GM03348 (cell line): ENCODE data around the gene DNAH8.
"Not testable (repeated sequence)": the region's sequence is repeated elsewhere in the genome, so short reads cannot be mapped to it uniquely, and the experiment has no call there.

Experiments used
- DNase-seq: peaks from one replicate; pipeline ENCODE4 v3.0.0; 2012; ENCODE audit warnings: low spot score

The DNAH8 gene

DNA sequence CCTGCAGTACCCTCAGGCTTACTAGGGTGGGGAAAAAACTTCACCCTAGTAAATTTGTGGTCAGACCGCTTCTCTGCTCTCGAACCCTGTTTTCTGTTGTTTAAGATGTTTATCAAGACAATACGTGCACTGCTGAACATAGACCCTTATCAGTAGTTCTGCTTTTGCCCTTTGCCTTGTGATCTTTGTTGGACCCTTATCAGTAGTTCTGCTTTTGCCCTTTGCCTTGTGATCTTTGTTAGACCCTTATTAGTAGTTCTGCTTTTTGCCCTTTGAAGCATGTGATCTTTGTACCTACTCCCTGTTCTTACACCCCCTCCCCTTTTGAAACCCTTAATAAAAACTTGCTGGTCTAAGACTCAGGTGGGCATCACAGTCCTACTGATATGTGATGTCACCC, 15.4 kb upstream of the DNAH8 start:
- not testable (repeated sequence) for DNase-seq

DNA sequence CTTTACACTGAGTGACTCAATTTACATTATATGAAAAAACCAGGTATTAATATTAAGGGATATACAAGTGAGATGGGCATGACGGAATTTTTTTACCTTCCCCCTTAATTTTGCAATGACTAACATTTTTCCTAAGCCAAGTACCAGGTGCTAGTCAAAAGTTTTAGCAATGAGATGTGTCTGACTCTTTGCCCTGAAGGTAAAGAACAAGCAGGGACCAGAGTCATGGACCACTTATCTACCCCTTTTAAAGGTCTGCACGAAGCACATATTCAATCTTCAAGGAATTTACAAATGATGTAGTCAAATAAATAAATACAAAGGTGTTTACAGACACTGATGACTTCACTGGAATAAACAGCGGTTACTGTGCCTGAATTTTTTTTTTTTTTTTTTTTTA, 13.6 kb upstream of the DNAH8 start:
- DNase-seq, result no peak

DNA sequence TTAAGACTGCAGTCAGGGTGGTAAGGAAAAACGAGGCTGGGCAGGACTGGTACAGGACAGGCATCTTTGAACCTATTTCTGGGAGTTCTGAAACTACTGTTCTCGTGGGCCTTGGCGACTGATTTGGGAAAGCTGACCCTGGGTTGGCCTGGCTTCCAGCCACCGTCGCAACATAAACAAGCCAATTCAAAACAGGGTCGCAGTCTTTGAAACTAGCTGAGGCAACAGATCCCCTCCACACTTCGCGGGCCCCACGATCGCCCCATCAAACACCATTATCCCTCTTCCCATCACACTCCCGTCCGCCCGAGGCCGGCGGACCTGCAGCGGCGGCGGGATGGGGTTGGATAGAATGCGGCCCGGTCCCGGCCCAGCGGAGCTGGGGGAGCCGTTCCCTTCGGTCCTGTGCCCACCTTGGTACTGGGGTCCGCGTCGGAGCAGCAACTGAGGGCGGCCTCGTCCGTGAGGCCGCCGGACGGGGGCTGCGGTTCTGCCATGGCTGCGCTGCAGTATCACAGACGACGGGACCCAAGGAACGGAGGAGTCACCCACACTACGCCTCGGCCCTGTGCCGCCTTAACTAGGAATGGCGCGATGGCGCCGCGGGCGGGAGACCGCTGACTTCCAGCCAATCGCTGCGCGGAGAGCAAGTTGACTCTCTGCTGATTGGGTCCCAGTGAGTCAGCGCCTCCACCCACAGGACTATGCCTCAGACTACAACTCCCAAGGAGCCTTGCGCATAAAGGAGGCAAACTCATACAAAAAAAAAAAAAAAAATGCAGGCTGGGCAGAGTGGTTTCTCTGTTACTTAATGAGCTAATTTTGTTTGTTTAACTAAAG, 12.3 kb upstream of the DNAH8 start, which contains the start of gene GLO1:
GLO1 (minus strand) TSS at position 588 of the 840 bp plus-strand sequence; CDS start at position 497, 91 bp downstream.
- DNase-seq, result peak; percentile 99

DNA sequence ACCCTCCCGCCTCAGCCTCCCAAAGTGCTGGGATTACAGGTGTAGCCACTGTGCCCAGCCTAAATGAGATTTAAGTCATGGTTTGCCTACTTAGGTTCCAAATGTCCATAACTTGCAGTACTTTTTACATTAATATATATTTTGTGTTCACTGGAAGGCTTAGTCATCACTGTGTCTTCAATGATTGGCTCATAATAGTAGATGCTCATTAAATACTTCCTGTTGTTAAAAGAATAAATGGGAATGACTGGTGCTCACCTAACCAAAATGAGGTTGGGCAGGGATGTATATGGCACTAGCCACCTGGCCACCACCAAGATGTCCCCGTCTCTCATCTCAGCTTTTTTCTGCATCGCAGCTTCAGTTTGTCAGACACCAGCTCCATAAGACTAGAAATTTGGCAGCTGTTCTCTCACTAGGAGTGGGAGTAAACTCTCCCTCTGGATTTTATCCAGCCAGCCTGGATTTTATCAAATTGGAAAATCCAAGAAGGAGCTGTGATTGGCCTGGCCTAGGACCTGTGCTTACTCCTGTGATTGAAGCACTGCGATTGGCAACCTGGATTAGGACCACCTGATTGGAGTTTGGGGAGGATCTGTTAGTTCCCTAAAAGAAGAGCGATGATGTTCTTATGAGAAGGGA, 11.0 kb upstream of the DNAH8 start:
- no peak for DNase-seq

DNA sequence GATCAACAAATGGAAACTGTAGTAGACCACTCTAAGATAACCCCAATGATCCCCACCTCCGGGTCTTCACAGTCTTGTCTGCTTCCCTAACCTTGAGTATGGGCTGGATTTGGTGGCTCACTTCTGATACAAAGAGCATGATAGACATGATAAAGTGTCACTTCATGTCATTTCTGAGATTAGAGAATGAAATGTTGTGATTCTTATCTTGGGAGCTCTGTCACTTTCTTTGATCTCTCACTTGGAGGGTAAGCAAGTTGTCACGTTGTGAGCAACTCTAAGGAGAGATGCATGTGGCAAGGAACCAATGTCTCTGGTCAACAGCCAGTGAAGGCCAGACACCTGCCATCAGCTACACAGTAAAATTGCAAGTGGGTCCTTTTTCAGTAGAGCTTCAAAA, 9.2 kb upstream of the DNAH8 start:
- DNase-seq, result no peak

DNA sequence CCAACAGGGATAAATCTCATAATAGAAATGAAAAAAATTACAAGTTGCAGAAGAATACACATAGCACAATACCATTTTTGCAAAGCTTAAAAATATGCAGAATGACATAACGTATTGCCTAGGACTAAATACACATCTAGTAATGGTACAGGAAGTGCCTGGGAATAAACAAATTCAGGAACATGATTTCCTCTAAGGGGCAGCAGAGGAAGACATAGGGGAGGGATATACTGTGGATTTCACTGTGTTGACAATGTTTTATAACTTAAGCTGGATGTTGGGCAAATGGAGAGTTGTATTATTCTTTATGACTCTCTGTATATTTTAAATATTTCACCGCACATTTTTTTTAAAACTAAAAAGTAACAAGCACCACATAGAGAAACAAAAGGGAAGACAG, 6.6 kb upstream of the DNAH8 start:
- no peak for DNase-seq

DNA sequence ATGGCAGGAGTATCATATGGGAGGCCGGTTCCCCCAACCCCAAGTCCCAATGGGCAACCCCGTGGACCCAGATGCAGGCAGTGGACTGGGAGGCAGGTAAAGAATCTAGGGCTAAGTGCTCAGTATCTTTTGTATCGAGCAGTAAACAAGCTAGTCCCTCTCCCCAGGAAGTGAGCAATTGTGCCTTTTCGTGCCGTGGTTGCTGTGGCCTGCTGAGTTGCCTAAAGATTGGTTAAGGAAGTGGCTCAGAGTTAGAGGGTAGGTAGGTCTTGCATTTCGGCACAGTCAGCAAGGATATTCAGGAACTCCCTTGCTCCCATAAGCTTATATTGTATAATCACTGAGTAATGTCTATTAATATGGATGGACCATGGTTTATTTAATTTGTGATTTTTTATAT, 1.3 kb upstream of the DNAH8 start:
- DNase-seq, result no peak

DNA sequence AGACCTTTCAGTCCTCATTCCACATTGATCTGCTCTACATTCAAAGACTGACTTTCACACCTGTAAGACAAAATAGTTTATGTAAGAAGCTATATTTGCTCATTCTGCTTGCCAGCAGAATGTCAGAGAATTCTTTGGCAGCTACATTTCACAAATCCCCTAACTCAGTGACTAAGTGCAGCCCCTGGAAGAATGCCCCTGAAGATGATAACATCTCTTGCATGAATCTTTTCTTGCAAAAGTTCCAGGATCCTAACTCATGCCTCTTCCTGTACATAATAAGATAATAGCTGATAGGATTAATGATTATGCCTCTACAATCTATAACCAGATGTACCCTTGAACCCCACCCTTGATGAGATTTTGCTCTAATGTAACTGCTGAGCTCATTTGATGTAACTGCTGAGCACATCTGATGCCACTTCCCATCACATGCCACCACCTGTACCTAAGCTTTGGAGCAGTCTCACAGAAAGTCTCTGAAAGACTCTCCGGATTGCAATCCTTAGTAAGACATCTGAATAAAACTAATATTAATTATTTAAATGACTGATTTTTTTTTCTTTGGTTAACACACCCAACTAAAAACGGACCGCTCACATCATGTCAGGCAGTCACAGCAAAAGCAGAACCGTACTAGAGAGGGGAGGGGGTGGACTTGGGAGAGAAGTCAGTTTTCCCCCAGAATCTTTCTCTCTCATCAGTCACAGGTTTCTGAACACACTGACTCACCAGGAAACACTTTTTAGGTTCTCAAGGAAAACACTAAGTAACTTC, 684 bp upstream of the DNAH8 start:
- DNase-seq, result no peak

DNA sequence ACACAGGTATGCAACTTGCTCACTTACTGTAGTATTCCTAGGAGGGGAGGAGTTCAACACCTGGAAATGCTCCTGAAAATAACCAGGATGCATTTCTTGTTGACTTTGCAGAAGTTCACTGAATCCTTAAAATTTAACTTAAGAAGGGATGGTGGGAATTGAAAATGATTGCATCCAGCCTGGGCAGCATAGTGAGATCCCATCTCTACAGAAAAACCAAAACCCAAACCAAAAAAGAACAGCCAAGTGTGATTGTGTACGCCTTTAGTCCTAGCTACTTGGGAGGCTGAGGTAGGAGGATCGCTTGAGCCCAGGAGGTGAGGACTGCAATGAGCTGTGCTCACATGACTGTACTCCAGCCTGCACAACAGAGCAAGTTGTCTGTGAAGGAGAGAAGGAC, 1.7 kb downstream of the DNAH8 start:
- DNase-seq, result no peak

DNA sequence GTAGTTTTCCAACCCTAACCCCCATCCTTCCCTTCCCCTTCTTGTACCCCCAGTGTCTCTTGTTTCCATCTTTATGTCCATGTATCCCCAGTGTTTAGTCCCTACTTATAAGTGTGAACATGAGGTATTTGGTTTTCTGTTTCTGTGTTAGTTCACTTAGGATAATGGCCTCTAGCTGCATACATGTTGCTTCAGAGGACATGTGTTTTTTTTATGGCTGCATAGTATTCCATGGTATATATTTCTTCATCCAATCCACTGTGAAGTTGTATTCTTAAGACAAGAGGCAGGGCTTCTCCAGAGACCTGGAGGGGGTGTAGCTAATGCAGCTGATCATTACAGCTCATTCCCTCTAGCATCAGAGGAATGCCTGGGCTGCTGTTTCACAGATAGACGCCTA, 4.2 kb downstream of the DNAH8 start:
- DNase-seq, result no peak

DNA sequence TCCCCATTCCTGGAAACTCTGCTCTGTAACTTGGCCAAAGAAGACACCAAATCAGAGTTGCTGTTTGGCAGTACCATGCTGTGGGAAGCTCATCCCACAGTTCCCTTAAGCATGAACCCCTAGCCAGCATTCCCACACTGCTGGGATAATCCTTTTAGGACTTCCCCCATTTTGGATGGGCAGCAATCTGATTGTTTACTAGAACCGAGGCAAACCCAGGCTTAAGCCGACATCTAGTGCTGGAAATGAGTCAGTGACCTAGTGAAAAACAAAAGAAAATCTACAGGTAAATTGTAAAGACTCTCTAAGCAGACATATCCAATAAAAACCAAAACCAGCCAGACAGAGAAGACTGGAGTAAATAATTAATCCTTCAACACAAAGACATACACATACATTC, 5.2 kb downstream of the DNAH8 start:
- no peak for DNase-seq

DNA sequence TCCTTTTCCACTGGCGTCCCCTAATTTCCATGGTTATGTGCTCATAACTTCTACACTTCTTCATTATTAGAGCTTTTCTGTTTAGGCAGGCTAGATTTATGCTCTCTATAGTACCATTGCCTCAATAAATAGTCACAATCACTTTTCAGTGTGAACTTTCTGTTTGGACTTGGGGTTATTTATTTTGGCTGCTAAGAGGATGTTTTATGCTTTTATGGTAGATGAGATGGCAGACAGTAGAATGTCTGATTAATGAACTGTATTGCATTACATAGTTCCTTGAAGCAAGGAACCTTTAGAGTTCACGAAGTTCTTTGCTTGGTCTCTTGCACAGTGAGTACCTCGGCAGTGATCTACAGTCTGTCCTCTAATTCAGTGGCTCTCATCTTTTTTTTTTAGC, 6.9 kb downstream of the DNAH8 start:
- no peak for DNase-seq

DNA sequence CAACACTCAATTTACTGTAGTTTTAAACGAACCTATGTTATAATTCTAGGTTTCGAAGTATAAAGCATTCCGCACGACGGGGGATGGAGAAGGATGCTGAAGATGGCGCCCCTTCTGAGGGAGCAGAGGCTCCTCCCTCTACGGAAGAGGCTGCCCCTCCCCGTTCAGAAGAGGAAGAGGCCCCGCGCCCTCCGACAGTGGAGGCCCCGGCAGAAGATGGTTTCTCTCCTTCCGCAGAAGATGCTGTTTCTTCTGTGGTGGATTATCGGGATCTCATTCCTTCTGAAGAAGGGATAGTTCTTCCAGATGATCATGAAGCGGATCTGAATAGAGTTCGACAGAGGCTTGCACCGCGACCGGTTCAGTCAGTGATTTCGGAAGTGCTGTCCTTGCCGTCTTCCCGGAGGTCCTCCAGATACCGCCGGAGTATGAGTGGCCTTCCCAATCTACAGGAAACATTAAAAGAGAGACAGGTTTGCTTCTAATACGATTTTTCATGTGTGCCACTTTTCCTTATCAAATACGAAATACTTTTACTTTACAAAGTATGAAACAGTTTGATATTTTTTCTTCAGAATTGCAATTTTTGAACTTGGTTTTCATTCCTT, 7.7 kb downstream of the DNAH8 start:
- no peak for DNase-seq

DNA sequence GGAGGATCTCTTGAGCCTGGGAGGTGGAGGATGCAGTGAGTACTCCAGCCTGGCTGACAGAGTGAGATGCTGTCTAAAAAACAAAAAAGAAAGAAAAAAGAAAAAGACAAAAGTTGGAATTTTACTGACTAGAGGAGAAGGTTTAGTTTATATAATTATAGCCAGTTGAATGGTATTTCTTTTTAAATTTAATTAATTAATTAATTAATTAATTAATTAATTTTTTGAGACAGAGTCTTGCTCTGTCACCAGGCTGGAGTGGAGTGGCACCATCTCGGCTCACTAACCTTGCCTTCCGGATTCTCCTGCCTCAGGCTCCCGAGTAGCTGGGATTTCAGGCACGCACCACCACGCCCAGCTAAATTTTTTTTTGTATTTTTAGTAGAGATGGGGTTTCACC, 8.7 kb downstream of the DNAH8 start:
- no peak for DNase-seq

DNA sequence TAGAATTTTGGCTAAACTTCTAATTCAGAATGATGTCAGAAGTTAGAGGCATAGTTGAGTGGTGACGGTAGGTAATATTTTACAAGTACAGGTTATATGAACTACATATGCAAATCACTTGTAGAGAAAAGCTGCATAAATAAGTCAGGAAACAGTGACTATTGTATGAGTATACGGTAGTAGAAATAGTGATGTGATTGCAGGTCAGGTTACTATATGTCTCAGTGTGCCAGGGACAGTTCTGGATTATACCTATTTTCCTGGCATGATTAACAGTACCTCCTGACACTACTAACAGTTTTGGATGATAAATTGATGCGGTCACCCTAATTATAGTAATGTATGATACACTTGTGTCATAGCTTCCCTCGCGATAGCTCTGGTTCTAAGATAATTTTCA, 9.2 kb downstream of the DNAH8 start:
- DNase-seq, result no peak

DNA sequence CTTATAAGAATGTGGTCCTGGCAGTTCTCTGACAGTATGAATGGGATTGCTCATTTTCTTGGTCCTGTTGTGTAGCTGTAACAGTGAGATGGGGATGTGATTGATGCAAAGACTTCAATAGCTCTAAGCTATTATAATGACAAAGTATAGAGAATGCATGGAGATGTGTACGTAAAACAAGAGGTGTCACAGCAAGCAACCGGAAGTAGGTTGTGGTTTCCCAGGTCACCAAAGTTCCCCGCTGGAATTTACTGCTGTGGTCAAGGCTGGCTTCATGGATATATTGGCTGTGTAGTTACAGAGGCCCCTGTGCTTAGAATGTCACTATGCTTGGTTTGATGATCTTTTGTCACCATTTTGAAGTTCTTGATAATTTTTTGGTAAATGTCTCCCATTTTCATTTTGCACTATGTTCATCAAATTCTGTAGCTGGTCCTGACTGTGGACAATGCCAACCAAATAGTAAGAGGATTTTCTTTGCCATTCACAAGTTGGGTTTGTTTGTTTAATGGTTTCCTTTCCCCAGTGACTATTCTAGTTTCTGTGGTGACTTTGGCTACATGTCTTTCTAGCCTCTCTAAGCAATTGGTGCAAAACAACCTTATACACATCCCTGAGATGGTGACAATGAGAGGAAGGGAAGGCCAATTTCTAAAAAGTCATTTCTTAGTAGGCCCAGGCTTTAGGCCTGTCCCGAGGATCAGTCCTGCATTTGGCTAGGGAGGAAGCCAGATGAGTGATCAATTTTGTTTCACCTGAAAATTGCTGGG, 10.5 kb downstream of the DNAH8 start:
- no peak for DNase-seq

DNA sequence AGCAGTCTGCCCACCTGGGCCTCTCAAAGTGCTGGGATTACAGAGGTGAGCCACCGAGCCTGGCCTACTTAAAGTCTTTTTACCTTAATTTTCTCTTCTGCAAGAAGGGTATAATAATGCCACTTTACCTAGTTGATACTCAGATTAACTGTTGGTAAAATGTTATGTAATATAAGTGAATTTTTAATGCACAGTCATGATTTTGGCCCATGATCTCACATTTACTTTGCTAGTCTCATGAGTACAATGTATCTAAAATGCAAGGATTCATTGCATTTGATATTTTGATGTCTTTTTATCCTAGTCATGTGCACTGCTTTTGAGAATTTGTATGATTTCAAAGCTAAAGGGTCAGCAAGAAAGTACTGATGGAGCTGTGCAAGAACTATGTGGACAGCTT, 13.1 kb downstream of the DNAH8 start:
- DNase-seq, result no peak

DNA sequence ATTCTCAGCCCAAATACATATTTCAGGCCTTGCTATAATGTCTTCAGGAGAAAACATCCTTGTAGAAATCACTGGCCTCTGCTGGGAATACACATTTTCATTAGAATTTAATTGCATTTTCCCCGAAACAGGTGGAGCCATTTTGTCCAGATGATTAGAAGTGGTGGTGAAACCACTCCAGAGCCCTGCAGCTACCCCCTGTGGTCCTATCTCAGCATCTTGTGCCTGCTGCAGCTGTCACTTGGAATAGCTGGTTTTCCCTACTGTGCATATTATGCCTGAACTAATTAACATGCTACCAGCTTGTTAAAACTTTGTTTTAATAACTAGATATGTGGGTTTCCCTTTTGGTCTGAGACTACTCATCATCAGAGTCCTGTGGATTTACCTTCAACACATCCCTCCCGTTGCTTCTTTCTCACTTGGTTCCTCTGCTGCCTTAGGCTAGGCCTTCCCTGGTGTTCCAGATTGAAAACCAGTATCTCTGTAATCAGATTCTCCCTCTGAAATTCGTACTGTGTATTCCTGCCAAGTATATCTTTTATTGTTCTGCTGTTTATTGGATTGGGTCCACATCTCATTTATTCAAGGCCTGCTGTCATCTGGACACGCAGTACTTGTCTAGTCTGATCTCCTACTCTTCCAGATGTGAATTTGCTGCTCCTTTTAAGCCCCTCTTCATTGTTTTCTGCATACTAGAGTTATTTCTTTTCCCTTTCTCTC, 15.2 kb downstream of the DNAH8 start:
- no peak for DNase-seq

DNA sequence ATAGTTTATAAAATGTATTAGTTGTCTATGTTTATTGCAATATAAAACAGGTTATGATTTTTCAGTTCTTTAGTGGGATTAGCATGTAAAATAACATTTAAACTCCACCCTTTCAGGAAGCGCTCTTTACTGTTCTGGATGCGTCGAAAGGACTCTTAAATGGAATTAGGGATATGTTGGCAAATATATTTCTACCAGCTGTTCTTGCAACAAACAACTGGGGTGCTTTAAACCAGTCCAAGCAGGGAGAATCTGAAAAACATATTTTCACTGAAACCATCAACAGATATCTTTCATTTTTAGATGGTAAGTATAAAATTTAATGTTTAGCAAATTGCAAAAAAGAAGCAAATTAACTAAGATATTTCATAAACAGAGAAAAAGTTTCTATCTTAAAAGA, 21.8 kb downstream of the DNAH8 start:
- no peak for DNase-seq

DNA sequence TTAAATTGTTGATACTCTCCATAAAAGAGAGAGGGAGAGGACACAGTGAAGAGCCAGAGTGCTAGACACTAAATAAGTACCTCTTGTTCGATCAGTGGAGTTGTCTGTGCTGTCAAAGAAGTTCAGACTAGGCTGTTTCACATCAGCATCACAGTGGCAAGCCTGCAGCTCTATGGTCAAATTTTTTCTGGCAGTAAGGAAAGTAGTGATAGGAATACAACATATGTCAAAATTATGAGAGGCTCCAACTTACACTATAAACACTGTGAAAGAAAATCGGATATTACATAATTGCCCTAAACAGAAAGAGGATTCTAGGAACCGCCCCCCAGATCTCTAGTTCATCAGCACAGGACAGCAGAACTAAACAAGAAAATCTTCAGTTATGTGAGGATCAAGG, 23.1 kb downstream of the DNAH8 start:
- no peak for DNase-seq

DNA sequence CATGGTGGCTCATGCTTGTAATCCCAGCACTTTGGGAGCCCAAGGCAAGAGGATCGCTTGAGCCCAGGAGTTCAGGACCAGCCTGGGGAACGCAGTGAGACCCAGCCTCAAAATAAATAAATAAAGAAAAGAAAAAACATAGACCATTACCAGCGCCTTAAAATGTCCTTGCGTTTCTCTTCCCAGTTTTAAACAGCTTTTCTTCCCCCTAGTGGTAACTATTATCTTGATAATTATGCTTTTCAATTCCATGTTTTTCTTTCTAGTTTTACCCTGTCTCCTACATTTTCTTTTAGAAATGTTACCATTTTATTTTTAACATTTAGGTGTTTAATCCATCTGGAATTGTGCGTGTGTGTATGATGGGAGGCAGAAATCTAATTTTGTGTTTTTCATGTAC, 24.4 kb downstream of the DNAH8 start:
- DNase-seq, result no peak
